HG03108 (cell line): Measurements from ENCODE around the gene SYNE2.

ENCODE experiments used
- ATAC-seq: cut with Tn5 transposase; IDR thresholded peaks from one replicate; pipeline ENCODE4 v1.9.1; 2021; ENCODE audit warnings: moderate library complexity; ENCODE audit not compliant: unreplicated experiment

Gene SYNE2

GRCh38 chr14:64064447-64064846 is 211.6 kb downstream of the SYNE2 start:
- ATAC-seq, result no peak

- no peak for ATAC-seq
These were observed 217.0 kb downstream of the SYNE2 start for GRCh38 chr14:64069634-64070359.

GRCh38 chr14:64074961-64075612 is 222.3 kb downstream of the SYNE2 start:
- no peak for ATAC-seq

- no peak for ATAC-seq
These were observed 222.8 kb downstream of the SYNE2 start for GRCh38 chr14:64075613-64076005.

- no peak for ATAC-seq
These were observed 227.6 kb downstream of the SYNE2 start for GRCh38 chr14:64080452-64080851.

GRCh38 chr14:64081174-64081746 is 228.5 kb downstream of the SYNE2 start:
- no peak for ATAC-seq

GRCh38 chr14:64082837-64083236 is 230.0 kb downstream of the SYNE2 start:
- no peak for ATAC-seq

GRCh38 chr14:64088647-64088964 is 235.8 kb downstream of the SYNE2 start:
- ATAC-seq, result no peak

GRCh38 chr14:64089920-64090319 is 237.1 kb downstream of the SYNE2 start:
- no peak for ATAC-seq

GRCh38 chr14:64091217-64091616 is 238.4 kb downstream of the SYNE2 start:
- ATAC-seq, result no peak

GRCh38 chr14:64092338-64092737 is 239.5 kb downstream of the SYNE2 start:
- no peak for ATAC-seq

GRCh38 chr14:64092940-64093339 is 240.1 kb downstream of the SYNE2 start:
- no peak for ATAC-seq

- ATAC-seq, result no peak
These were observed 242.8 kb downstream of the SYNE2 start for GRCh38 chr14:64095620-64096019.

GRCh38 chr14:64098120-64098519 is 245.3 kb downstream of the SYNE2 start:
- ATAC-seq, result no peak

- no peak for ATAC-seq
These were observed 254.6 kb downstream of the SYNE2 start for GRCh38 chr14:64107438-64107837.

GRCh38 chr14:64109819-64110554 is 257.2 kb downstream of the SYNE2 start:
- ATAC-seq, result no peak

GRCh38 chr14:64110802-64111201 is 258.0 kb downstream of the SYNE2 start:
- ATAC-seq, result no peak

GRCh38 chr14:64112867-64113678 is 260.3 kb downstream of the SYNE2 start:
- no peak for ATAC-seq

GRCh38 chr14:64114166-64114565 is 261.4 kb downstream of the SYNE2 start:
- no peak for ATAC-seq

GRCh38 chr14:64114796-64115195 is 262.0 kb downstream of the SYNE2 start:
- ATAC-seq, result no peak

- no peak for ATAC-seq
These were observed 262.6 kb downstream of the SYNE2 start for GRCh38 chr14:64115401-64115800.
